SH-SY5Y (cell line): ENCODE data around the gene RUFY4.

Experiments used
- GATA2 ChIP-seq: IDR thresholded peaks from 2 replicates; pipeline ENCODE4 v1.6.1; 2011; ENCODE audit warnings: mild to moderate bottlenecking, low read depth, low read length
- GATA3 ChIP-seq: IDR thresholded peaks from 2 replicates; pipeline ENCODE4 v1.6.1; 2011; ENCODE audit warnings: low read depth, mild to moderate bottlenecking, low read length, moderate library complexity

- TF ChIP-seq GATA2 (no peak), GATA3 (no peak)
Observed at GRCh38 chr2:218093879-218094278, 24.8 kb downstream of the RUFY4 start.
